HEK293 (cell line): Measurements from ENCODE around the gene C7orf33.

Experiments used
- CTCF ChIA-PET: fragments of 350-600 bp; formaldehyde crosslinking; extraction: SDS; loops from one replicate; lab custom pipeline; 2021; ENCODE audit warnings: antibody characterized with exemption; lab: Yijun Ruan, JAX
- POLR2A ChIA-PET: fragments of 300-600 bp; formaldehyde crosslinking; extraction: SDS; loops from one replicate; lab custom pipeline; 2020; ENCODE audit warnings: antibody characterized with exemption, inconsistent platforms; lab: Yijun Ruan, JAX
- H3K27ac ChIP-seq: fragments of 200-500 bp; sonication (Bioruptor generic); 2 replicates; pipeline ENCODE4 v1.5.1; 2014; ENCODE audit warnings: low read depth, low read length, control low read depth, inconsistent platforms; ENCODE audit errors: extremely low read depth
- H3K36me3 ChIP-seq, 2 experiments: fragments of 200-500 bp in 1 of 2; sonication (Bioruptor generic) in 1 of 2; 1 replicate in 1 of 2; 2 replicates in 1 of 2; pipeline ENCODE4 v1.5.1; 2014 to 2017; ENCODE audit warnings: inconsistent platforms in 2 of 2, low read length in 2 of 2; ENCODE audit not compliant: control insufficient read depth in 2 of 2, insufficient read depth in 1 of 2
- H3K4me1 ChIP-seq: fragments of 200-500 bp; sonication (Bioruptor generic); 2 replicates; pipeline ENCODE4 v1.5.1; 2014; ENCODE audit warnings: mild to moderate bottlenecking, low read length, inconsistent platforms; ENCODE audit not compliant: control insufficient read depth, insufficient read depth
- H3K4me3 ChIP-seq: 2 replicates; pipeline ENCODE4 v1.5.1; 2011; ENCODE audit warnings: low read depth, mild to moderate bottlenecking, control low read depth, low read length, moderate library complexity
- H3K9me3 ChIP-seq: fragments of 200-500 bp; sonication (Bioruptor generic); 2 replicates; pipeline ENCODE4 v1.5.1; 2014; ENCODE audit warnings: low read depth, low read length, inconsistent platforms; ENCODE audit not compliant: control insufficient read depth, insufficient read depth
- GLI2 ChIP-seq: fragments of 450-650 bp; formaldehyde crosslinking; IDR thresholded peaks from 2 replicates; pipeline ENCODE4; 2017; ENCODE audit warnings: missing biosample characterization, missing genetic modification characterization, low read depth, borderline replicate concordance
- GLI4 ChIP-seq: fragments of 450-650 bp; formaldehyde crosslinking; IDR thresholded peaks from 2 replicates; pipeline ENCODE4 v1.5.1; 2016; ENCODE audit warnings: missing biosample characterization, missing genetic modification characterization
- MEIS1 ChIP-seq: sonication (generic); formaldehyde crosslinking; IDR thresholded peaks from 2 replicates; pipeline ENCODE4 v1.8.1; 2022; ENCODE audit warnings: missing genetic modification reagents, mild to moderate bottlenecking, borderline replicate concordance
- OVOL3 ChIP-seq: fragments of 450-650 bp; formaldehyde crosslinking; IDR thresholded peaks from 2 replicates; pipeline ENCODE4 v1.5.1; 2016; ENCODE audit warnings: missing biosample characterization, missing genetic modification characterization
- SP2 ChIP-seq: fragments of 450-650 bp; formaldehyde crosslinking; IDR thresholded peaks from 2 replicates; pipeline ENCODE4 v1.5.1; 2016; ENCODE audit warnings: missing biosample characterization, missing genetic modification characterization
- ZNF19 ChIP-seq: fragments of 450-650 bp; formaldehyde crosslinking; IDR thresholded peaks from 2 replicates; pipeline ENCODE4; 2016; ENCODE audit warnings: missing biosample characterization, missing genetic modification characterization, low read depth
- ZNF211 ChIP-seq: fragments of 450-650 bp; formaldehyde crosslinking; IDR thresholded peaks from 2 replicates; pipeline ENCODE4 v1.5.1; 2016; ENCODE audit warnings: low read depth, missing biosample characterization, missing genetic modification characterization
- ZNF214 ChIP-seq: fragments of 450-650 bp; formaldehyde crosslinking; IDR thresholded peaks from 2 replicates; pipeline ENCODE4 v1.5.1; 2017; ENCODE audit warnings: missing biosample characterization, mild to moderate bottlenecking, missing genetic modification characterization, borderline replicate concordance
- ZNF23 ChIP-seq: fragments of 450-650 bp; formaldehyde crosslinking; IDR thresholded peaks from 2 replicates; pipeline ENCODE4 v1.5.1; 2016; ENCODE audit warnings: missing biosample characterization, missing genetic modification characterization, borderline replicate concordance
- ZNF398 ChIP-seq: fragments of 450-650 bp; formaldehyde crosslinking; IDR thresholded peaks from 2 replicates; pipeline ENCODE4 v1.5.1; 2017; ENCODE audit warnings: missing biosample characterization, missing genetic modification characterization
- ZNF426 ChIP-seq: fragments of 450-650 bp; formaldehyde crosslinking; IDR thresholded peaks from 2 replicates; pipeline ENCODE4 v1.5.1; 2017; ENCODE audit warnings: missing biosample characterization, missing genetic modification characterization, mild to moderate bottlenecking, inconsistent platforms, moderate library complexity
- ZNF530 ChIP-seq: fragments of 450-650 bp; formaldehyde crosslinking; IDR thresholded peaks from 2 replicates; pipeline ENCODE4 v1.5.1; 2016; ENCODE audit warnings: low read depth, missing biosample characterization, missing genetic modification characterization
- ZNF544 ChIP-seq: fragments of 450-650 bp; formaldehyde crosslinking; IDR thresholded peaks from 2 replicates; pipeline ENCODE4 v1.5.0; 2017; ENCODE audit warnings: missing biosample characterization, missing genetic modification characterization
- ZNF704 ChIP-seq: fragments of 450-650 bp; formaldehyde crosslinking; IDR thresholded peaks from 2 replicates; pipeline ENCODE4 v1.5.1; 2016; ENCODE audit warnings: missing biosample characterization, missing genetic modification characterization
- ZNF747 ChIP-seq: fragments of 450-650 bp; formaldehyde crosslinking; IDR thresholded peaks from 2 replicates; pipeline ENCODE4 v1.5.1; 2016; ENCODE audit warnings: missing biosample characterization, missing genetic modification characterization
- ZNF76 ChIP-seq: fragments of 450-650 bp; formaldehyde crosslinking; IDR thresholded peaks from 2 replicates; pipeline ENCODE4; 2016; ENCODE audit warnings: low read depth, missing biosample characterization, missing genetic modification characterization, borderline replicate concordance
- TF ChIP-seq, protein P1 (sequence below): fragments of 450-650 bp; formaldehyde crosslinking; IDR thresholded peaks from 2 replicates; pipeline ENCODE4 v1.5.1; 2016; ENCODE audit warnings: missing biosample characterization, missing genetic modification characterization
- TF ChIP-seq, protein P2 (sequence below): fragments of 450-650 bp; formaldehyde crosslinking; IDR thresholded peaks from 2 replicates; pipeline ENCODE4 v1.5.1; 2017; ENCODE audit warnings: missing biosample characterization, missing genetic modification characterization
- TF ChIP-seq, protein P3 (sequence below): fragments of 450-650 bp; IDR thresholded peaks from 2 replicates; pipeline ENCODE4 v1.5.1; 2018; ENCODE audit warnings: missing biosample characterization, mild to moderate bottlenecking, missing genetic modification characterization
- TF ChIP-seq, protein P4 (sequence below): fragments of 450-650 bp; formaldehyde crosslinking; IDR thresholded peaks from 2 replicates; pipeline ENCODE4 v1.5.1; 2016; ENCODE audit warnings: missing biosample characterization, missing genetic modification characterization

C7orf33 gene

DNA sequence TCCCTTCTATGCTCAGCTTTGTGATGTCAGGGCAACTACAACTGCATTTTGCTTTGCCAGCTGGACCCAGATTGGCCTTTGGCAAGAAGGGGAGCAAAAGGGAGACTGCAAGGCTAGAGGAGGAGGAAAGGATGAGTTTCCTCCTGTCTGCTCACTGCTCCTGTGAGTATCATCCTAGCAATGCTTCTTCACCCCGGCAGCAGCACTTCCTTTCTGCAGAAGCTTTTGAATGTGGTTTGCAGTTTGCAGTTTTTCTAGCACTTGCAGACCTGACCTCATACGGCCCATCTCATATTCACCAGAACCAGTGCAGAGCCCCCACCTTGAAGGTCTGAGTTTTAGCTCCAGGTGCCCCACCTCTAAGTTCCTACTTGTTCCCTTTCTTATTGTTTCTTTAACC, 14.8 kb downstream of the C7orf33 start:
- CTCF ChIA-PET = interaction anchor here (0.9 to 1.1 kb wide), 2 partner anchors 30 to 75 kb away, joined by 3 to 4 read pairs; no protein-coding TSS in a partner anchor

More for the DNA sequence above, 14.8 kb downstream of the C7orf33 start:
- Histone ChIP-seq H3K4me1 (no peaks in the 10 kb centered on the region), H3K27ac (no peak overlapping the region), H3K4me3 (no peak overlapping the region), H3K36me3 (no peaks in the 10 kb centered on the region), H3K9me3 (no peaks in the 10 kb centered on the region)
- TF ChIP-seq ZNF19 (no peak), ZNF76 (tag by site-specific recombination) (no peak), ZNF211 (tag by site-specific recombination) (no peak), ZNF23 (tag by site-specific recombination) (no peak), ZNF704 (no peak), ZNF214 (tag by site-specific recombination) (no peak), GLI2 (tag by site-specific recombination) (no peak), OVOL3 (tag by site-specific recombination) (no peak), ZNF530 (tag by site-specific recombination) (no peak), ZNF747 (tag by site-specific recombination) (no peak), ZNF426 (no peak), MEIS1 (CRISPR knock-in tag) (no peak), ZNF544 (tag by site-specific recombination) (no peak), SP2 (tag by site-specific recombination) (no peak), GLI4 (tag by site-specific recombination) (no peak), ZNF398 (no peak)
- TF ChIP-seq, protein P1, sequence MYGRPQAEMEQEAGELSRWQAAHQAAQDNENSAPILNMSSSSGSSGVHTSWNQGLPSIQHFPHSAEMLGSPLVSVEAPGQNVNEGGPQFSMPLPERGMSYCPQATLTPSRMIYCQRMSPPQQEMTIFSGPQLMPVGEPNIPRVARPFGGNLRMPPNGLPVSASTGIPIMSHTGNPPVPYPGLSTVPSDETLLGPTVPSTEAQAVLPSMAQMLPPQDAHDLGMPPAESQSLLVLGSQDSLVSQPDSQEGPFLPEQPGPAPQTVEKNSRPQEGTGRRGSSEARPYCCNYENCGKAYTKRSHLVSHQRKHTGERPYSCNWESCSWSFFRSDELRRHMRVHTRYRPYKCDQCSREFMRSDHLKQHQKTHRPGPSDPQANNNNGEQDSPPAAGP (tag by site-specific recombination) = no peak
- TF ChIP-seq, protein P2, sequence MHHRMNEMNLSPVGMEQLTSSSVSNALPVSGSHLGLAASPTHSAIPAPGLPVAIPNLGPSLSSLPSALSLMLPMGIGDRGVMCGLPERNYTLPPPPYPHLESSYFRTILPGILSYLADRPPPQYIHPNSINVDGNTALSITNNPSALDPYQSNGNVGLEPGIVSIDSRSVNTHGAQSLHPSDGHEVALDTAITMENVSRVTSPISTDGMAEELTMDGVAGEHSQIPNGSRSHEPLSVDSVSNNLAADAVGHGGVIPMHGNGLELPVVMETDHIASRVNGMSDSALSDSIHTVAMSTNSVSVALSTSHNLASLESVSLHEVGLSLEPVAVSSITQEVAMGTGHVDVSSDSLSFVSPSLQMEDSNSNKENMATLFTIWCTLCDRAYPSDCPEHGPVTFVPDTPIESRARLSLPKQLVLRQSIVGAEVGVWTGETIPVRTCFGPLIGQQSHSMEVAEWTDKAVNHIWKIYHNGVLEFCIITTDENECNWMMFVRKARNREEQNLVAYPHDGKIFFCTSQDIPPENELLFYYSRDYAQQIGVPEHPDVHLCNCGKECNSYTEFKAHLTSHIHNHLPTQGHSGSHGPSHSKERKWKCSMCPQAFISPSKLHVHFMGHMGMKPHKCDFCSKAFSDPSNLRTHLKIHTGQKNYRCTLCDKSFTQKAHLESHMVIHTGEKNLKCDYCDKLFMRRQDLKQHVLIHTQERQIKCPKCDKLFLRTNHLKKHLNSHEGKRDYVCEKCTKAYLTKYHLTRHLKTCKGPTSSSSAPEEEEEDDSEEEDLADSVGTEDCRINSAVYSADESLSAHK = no peak
- TF ChIP-seq, protein P3, sequence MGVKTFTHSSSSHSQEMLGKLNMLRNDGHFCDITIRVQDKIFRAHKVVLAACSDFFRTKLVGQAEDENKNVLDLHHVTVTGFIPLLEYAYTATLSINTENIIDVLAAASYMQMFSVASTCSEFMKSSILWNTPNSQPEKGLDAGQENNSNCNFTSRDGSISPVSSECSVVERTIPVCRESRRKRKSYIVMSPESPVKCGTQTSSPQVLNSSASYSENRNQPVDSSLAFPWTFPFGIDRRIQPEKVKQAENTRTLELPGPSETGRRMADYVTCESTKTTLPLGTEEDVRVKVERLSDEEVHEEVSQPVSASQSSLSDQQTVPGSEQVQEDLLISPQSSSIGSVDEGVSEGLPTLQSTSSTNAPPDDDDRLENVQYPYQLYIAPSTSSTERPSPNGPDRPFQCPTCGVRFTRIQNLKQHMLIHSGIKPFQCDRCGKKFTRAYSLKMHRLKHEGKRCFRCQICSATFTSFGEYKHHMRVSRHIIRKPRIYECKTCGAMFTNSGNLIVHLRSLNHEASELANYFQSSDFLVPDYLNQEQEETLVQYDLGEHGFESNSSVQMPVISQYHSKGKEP (tag by site-specific recombination) = no peak
- TF ChIP-seq, protein P4, sequence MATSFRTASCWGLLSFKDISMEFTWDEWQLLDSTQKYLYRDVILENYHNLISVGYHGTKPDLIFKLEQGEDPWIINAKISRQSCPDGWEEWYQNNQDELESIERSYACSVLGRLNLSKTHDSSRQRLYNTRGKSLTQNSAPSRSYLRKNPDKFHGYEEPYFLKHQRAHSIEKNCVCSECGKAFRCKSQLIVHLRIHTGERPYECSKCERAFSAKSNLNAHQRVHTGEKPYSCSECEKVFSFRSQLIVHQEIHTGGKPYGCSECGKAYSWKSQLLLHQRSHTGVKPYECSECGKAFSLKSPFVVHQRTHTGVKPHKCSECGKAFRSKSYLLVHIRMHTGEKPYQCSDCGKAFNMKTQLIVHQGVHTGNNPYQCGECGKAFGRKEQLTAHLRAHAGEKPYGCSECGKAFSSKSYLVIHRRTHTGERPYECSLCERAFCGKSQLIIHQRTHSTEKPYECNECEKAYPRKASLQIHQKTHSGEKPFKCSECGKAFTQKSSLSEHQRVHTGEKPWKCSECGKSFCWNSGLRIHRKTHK (tag by site-specific recombination) = no peak
- POLR2A ChIA-PET = no interaction called here
